Fibroblast of pulmonary artery (primary cell): ENCODE data around the gene SNX17.

ENCODE experiments used
- DNase-seq: peaks from one replicate; pipeline ENCODE4 v3.0.0-alpha.2; 2010; ENCODE audit warnings: low read depth
- H3K4me3 ChIP-seq: replicated peaks from 2 replicates; pipeline ENCODE4 v1.5.1; 2011; ENCODE audit warnings: low read depth, mild to moderate bottlenecking, control low read depth, low read length, moderate library complexity
- TF ChIP-seq, protein P1 (sequence below): IDR thresholded peaks from 2 replicates; pipeline ENCODE4 v1.5.1; 2011; ENCODE audit warnings: mild to moderate bottlenecking, control low read depth, low read length, inconsistent platforms; ENCODE audit errors: missing control alignments

The SNX17 gene

GRCh38 chr2:27353762-27354596 lies 16.4 kb upstream of the SNX17 start:
- DNase-seq = no peak
- no peak overlapping the region for H3K4me3 ChIP-seq
- TF ChIP-seq, protein P1, sequence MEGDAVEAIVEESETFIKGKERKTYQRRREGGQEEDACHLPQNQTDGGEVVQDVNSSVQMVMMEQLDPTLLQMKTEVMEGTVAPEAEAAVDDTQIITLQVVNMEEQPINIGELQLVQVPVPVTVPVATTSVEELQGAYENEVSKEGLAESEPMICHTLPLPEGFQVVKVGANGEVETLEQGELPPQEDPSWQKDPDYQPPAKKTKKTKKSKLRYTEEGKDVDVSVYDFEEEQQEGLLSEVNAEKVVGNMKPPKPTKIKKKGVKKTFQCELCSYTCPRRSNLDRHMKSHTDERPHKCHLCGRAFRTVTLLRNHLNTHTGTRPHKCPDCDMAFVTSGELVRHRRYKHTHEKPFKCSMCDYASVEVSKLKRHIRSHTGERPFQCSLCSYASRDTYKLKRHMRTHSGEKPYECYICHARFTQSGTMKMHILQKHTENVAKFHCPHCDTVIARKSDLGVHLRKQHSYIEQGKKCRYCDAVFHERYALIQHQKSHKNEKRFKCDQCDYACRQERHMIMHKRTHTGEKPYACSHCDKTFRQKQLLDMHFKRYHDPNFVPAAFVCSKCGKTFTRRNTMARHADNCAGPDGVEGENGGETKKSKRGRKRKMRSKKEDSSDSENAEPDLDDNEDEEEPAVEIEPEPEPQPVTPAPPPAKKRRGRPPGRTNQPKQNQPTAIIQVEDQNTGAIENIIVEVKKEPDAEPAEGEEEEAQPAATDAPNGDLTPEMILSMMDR = no peak

DNA sequence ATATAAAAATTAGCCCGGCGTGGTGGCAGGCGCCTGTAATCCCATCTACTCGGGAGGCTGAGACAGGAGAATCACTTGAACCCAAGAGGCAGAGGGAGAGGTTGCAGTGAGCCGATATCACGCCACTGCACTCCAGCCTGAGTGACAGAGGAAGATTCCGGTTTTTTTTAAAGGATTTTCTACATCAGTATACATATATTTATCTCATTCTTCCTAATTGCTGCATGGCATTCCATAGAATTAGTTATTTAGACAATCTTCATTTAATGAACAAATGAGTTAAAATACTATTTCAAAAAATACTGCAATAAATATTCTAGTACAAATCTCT lies 15.9 kb upstream of the SNX17 start:
- TF ChIP-seq, protein P1 = no peak
- no peak for DNase-seq
- no peak overlapping the region for H3K4me3 ChIP-seq

GRCh38 chr2:27356056-27356381 lies 14.4 kb upstream of the SNX17 start:
- H3K4me3 ChIP-seq = peak overlapping the region; percentile 83
- TF ChIP-seq, protein P1 = no peak
- peak; percentile 61 for DNase-seq

DNA sequence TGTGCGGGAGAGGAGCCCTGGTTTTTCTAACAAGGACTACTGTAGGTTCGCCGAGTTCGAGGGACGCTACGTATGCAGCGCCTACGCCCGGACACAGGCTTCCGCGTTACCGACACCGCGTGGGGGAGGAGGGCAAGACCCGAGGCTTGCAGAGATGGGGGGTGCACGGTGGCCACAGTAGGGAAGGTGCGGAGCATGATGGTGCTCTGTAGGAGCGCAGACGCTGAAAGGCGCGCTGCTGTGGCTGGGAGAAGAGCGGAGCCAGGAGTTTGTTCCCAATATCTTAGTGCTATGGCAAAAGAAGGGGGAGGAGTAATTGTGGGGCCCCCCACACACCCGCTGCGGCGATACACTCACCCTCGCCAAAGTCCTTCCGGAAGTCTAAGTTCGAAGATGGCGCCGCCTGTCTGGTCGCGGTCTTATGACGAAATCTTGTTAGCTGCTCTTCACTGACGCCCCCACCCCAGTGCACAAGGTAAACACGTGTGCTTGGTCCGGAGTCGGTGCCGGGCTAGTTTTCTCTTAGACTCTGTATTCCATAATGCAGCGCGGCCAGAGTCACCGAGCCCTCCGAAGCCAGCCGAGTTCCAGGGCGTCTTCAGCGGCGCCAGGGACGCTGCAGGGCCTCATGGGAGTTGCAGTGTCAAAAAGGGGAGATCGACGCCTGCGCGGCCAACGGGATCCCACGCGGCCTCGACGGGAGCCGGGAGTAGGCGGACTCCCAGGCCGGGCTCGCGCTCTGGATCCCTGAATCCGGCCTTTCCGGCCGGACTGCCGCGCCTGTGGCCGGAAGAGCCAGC lies 13.8 kb upstream of the SNX17 start, which contains the start of gene GTF3C2:
Gene GTF3C2, minus strand, starts transcription at position 383 of the 800 bp plus-strand sequence. CDS start 13,210 bp downstream, outside the sequence.
- H3K4me3 ChIP-seq = peak within 1 kb of the TSS; percentile 83
- peak; percentile 98 for DNase-seq
- TF ChIP-seq, protein P1 = no peak

DNA sequence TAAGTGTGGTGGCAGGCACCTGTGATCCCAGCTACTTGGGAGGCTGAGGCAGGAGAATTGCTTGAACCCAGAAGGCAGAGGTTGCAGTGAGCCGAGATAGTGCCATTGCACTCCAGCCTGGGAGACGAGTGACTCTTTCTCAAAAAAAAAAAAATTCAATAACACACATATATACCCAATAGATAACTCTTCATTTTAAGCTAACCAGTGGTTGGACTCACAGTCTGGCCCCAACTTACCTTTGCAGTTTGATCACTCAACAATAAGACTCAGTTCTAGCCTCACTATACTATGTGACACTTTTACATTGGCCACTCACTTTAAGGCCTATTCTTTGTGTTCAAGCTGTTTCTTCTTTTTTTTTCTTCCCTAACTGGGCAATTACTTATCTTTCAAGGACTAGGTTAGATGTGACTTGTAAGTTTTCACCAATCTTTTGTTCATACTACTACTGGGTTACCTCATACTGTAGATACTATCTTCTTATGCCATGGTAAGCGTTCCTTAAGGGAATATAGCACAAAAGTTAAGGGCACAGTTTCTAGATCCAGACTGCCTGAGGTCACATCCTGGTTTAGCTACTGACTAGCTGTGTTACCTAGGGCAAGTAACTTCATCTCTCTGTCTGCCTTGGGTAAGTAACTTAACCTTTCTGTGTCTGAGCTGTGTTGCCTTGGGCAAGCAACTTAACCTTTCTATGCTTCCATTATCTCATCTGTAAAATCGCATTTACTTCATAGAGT lies 7.6 kb upstream of the SNX17 start:
- TF ChIP-seq, protein P1 = no peak
- no peak overlapping the region for H3K4me3 ChIP-seq
- DNase-seq = no peak

DNA sequence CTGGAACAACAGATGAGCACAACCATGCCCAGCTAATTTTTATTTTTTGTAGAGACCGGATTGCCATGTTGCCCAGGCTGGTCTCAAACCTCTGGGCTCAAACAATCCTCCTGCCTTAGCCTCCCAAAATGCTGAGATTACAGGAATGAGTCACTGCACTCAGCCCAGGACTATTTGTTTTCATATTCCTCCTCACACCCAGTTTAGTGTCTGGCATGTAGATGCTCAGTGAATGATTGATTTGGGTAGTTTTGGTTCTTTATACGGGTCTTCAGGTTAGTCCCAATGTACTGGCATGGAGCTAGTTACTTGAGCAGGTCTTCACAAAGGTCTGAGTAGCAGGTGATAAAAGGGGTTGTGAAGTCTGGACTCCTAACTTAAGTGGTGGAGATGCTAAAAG lies 6.5 kb upstream of the SNX17 start:
- TF ChIP-seq, protein P1 = no peak
- no peak overlapping the region for H3K4me3 ChIP-seq
- DNase-seq = no peak
